ENCODE data around the gene RTKN2.

DNA sequence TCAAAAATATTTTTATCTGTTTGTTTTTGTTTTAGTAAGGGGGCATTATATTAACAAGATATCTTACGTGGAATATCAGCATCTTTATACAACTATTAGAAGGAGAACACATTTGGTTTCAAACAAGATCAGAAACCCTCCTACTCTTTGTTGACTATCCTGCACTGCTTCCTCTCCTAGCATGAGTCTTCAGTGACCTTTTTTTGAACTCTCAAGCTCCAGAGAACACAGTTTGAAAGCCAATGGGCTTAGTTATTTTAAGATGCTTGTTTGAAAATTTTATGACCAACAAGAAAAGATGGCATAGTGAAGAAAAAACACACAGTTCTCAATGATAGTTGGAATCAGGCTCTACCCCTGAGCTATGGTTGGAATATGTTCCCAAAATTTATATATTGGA is 37.2 kb upstream of the RTKN2 start:
- TF ChIP-seq, protein P1, sequence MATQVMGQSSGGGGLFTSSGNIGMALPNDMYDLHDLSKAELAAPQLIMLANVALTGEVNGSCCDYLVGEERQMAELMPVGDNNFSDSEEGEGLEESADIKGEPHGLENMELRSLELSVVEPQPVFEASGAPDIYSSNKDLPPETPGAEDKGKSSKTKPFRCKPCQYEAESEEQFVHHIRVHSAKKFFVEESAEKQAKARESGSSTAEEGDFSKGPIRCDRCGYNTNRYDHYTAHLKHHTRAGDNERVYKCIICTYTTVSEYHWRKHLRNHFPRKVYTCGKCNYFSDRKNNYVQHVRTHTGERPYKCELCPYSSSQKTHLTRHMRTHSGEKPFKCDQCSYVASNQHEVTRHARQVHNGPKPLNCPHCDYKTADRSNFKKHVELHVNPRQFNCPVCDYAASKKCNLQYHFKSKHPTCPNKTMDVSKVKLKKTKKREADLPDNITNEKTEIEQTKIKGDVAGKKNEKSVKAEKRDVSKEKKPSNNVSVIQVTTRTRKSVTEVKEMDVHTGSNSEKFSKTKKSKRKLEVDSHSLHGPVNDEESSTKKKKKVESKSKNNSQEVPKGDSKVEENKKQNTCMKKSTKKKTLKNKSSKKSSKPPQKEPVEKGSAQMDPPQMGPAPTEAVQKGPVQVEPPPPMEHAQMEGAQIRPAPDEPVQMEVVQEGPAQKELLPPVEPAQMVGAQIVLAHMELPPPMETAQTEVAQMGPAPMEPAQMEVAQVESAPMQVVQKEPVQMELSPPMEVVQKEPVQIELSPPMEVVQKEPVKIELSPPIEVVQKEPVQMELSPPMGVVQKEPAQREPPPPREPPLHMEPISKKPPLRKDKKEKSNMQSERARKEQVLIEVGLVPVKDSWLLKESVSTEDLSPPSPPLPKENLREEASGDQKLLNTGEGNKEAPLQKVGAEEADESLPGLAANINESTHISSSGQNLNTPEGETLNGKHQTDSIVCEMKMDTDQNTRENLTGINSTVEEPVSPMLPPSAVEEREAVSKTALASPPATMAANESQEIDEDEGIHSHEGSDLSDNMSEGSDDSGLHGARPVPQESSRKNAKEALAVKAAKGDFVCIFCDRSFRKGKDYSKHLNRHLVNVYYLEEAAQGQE (IDR thresholded peaks at IDR 0.05; ENCODE audit: insufficient replicate concordance, low read depth): no peak
- TF ChIP-seq, protein P2, sequence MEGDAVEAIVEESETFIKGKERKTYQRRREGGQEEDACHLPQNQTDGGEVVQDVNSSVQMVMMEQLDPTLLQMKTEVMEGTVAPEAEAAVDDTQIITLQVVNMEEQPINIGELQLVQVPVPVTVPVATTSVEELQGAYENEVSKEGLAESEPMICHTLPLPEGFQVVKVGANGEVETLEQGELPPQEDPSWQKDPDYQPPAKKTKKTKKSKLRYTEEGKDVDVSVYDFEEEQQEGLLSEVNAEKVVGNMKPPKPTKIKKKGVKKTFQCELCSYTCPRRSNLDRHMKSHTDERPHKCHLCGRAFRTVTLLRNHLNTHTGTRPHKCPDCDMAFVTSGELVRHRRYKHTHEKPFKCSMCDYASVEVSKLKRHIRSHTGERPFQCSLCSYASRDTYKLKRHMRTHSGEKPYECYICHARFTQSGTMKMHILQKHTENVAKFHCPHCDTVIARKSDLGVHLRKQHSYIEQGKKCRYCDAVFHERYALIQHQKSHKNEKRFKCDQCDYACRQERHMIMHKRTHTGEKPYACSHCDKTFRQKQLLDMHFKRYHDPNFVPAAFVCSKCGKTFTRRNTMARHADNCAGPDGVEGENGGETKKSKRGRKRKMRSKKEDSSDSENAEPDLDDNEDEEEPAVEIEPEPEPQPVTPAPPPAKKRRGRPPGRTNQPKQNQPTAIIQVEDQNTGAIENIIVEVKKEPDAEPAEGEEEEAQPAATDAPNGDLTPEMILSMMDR (IDR thresholded peaks at IDR 0.05; ENCODE audit: insufficient read depth, low read length): no peak
- no peak for TF ChIP-seq GABPA (IDR thresholded peaks at IDR 0.05; ENCODE audit: low read depth)
- no peak for TF ChIP-seq POLR2AphosphoS5 (IDR thresholded peaks at IDR 0.05; ENCODE audit: low read depth)
- no peak for TF ChIP-seq SPI1 (IDR thresholded peaks at IDR 0.05; ENCODE audit: borderline replicate concordance, low read depth)

Data from HL-60 (cell line).